Activated naive CD8-positive, alpha-beta T cell (primary cell): ENCODE measurements around the gene DNAJC21.

Source experiments
- H3K27ac Mint-ChIP-seq: one replicate; pipeline ENCODE4 v1.8.0; 2021; ENCODE audit warnings: mixed read lengths
- H3K27me3 Mint-ChIP-seq: one replicate; pipeline ENCODE4 v1.8.0; 2021; ENCODE audit warnings: mixed read lengths
- H3K36me3 Mint-ChIP-seq: one replicate; pipeline ENCODE4 v1.8.0; 2021; ENCODE audit warnings: mixed read lengths
- H3K4me1 Mint-ChIP-seq: one replicate; pipeline ENCODE4 v1.8.0; 2021; ENCODE audit warnings: low read depth, mixed read lengths
- H3K4me3 Mint-ChIP-seq: one replicate; pipeline ENCODE4 v1.8.0; 2021; ENCODE audit warnings: mild to moderate bottlenecking, mixed read lengths
- H3K9me3 Mint-ChIP-seq: one replicate; pipeline ENCODE4 v1.8.0; 2021; ENCODE audit warnings: low read depth, mixed read lengths

Gene DNAJC21

GRCh38 chr5:34986965-34987364 is 57.6 kb downstream of the DNAJC21 start:
- H3K36me3 Mint-ChIP-seq = peaks cover 12% of the 10 kb centered on the region
- no peaks in the 10 kb centered on the region for H3K4me1 Mint-ChIP-seq
- no peak overlapping the region for H3K27ac Mint-ChIP-seq
- peaks cover 11% of the 10 kb centered on the region for H3K9me3 Mint-ChIP-seq
- H3K27me3 Mint-ChIP-seq = peaks cover 19% of the 10 kb centered on the region
- H3K4me3 Mint-ChIP-seq = no peak overlapping the region

- no peak overlapping the region for H3K4me3 Mint-ChIP-seq
- peaks cover 5% of the 10 kb centered on the region for H3K9me3 Mint-ChIP-seq
- H3K36me3 Mint-ChIP-seq = peaks cover 4% of the 10 kb centered on the region
- no peak overlapping the region for H3K27ac Mint-ChIP-seq
- H3K27me3 Mint-ChIP-seq = peaks cover 25% of the 10 kb centered on the region
- H3K4me1 Mint-ChIP-seq = no peaks in the 10 kb centered on the region
These were observed 62.3 kb downstream of the DNAJC21 start for GRCh38 chr5:34991486-34992238.

GRCh38 chr5:34993951-34994350 is 64.6 kb downstream of the DNAJC21 start:
- no peaks in the 10 kb centered on the region for H3K36me3 Mint-ChIP-seq
- peaks cover 19% of the 10 kb centered on the region for H3K27me3 Mint-ChIP-seq
- H3K4me3 Mint-ChIP-seq = no peak overlapping the region
- H3K27ac Mint-ChIP-seq = no peak overlapping the region
- H3K4me1 Mint-ChIP-seq = no peaks in the 10 kb centered on the region
- no peaks in the 10 kb centered on the region for H3K9me3 Mint-ChIP-seq

GRCh38 chr5:34996261-34996660 is 66.9 kb downstream of the DNAJC21 start:
- no peak overlapping the region for H3K27ac Mint-ChIP-seq
- H3K4me3 Mint-ChIP-seq = no peak overlapping the region
- H3K27me3 Mint-ChIP-seq = peaks cover 12% of the 10 kb centered on the region
- H3K4me1 Mint-ChIP-seq = no peaks in the 10 kb centered on the region
- H3K9me3 Mint-ChIP-seq = no peaks in the 10 kb centered on the region
- H3K36me3 Mint-ChIP-seq = no peaks in the 10 kb centered on the region

- Mint-ChIP-seq H3K27ac (no peak overlapping the region), H3K4me3 (no peak overlapping the region), H3K9me3 (no peaks in the 10 kb centered on the region), H3K27me3 (peaks cover 12% of the 10 kb centered on the region), H3K36me3 (no peaks in the 10 kb centered on the region), H3K4me1 (no peaks in the 10 kb centered on the region)
These were observed 68.9 kb downstream of the DNAJC21 start for GRCh38 chr5:34998058-34998789.

GRCh38 chr5:35001842-35002241 is 72.5 kb downstream of the DNAJC21 start:
- Mint-ChIP-seq H3K4me3 (no peak overlapping the region), H3K36me3 (no peaks in the 10 kb centered on the region), H3K4me1 (no peaks in the 10 kb centered on the region), H3K27me3 (peaks cover 11% of the 10 kb centered on the region), H3K9me3 (no peaks in the 10 kb centered on the region), H3K27ac (no peak overlapping the region)

GRCh38 chr5:35002459-35002858 is 73.1 kb downstream of the DNAJC21 start:
- Mint-ChIP-seq H3K36me3 (no peaks in the 10 kb centered on the region), H3K9me3 (no peaks in the 10 kb centered on the region), H3K27ac (no peak overlapping the region), H3K4me3 (no peak overlapping the region), H3K4me1 (no peaks in the 10 kb centered on the region), H3K27me3 (peaks cover 14% of the 10 kb centered on the region)

GRCh38 chr5:35003018-35003957 is 73.9 kb downstream of the DNAJC21 start:
- H3K9me3 Mint-ChIP-seq = no peaks in the 10 kb centered on the region
- no peak overlapping the region for H3K4me3 Mint-ChIP-seq
- no peaks in the 10 kb centered on the region for H3K36me3 Mint-ChIP-seq
- H3K27ac Mint-ChIP-seq = no peak overlapping the region
- H3K27me3 Mint-ChIP-seq = peaks cover 20% of the 10 kb centered on the region
- no peaks in the 10 kb centered on the region for H3K4me1 Mint-ChIP-seq

GRCh38 chr5:35004200-35004599 is 74.8 kb downstream of the DNAJC21 start:
- Mint-ChIP-seq H3K27me3 (peaks cover 22% of the 10 kb centered on the region), H3K4me3 (no peak overlapping the region), H3K27ac (no peak overlapping the region), H3K9me3 (no peaks in the 10 kb centered on the region), H3K4me1 (no peaks in the 10 kb centered on the region), H3K36me3 (no peaks in the 10 kb centered on the region)

GRCh38 chr5:35004771-35005170 is 75.4 kb downstream of the DNAJC21 start:
- Mint-ChIP-seq H3K27me3 (peaks cover 22% of the 10 kb centered on the region), H3K27ac (no peak overlapping the region), H3K36me3 (no peaks in the 10 kb centered on the region), H3K4me1 (no peaks in the 10 kb centered on the region), H3K4me3 (no peak overlapping the region), H3K9me3 (no peaks in the 10 kb centered on the region)
